ENCODE data around the gene DPY30. TPM values are rescaled to one million over a fixed set of nuclear protein-coding genes. Genes with fewer than 3 reads are reported as not detected.

DPY30 gene
- total RNA-seq, 1 experiment from 2014 or later = 105 TPM

DNA sequence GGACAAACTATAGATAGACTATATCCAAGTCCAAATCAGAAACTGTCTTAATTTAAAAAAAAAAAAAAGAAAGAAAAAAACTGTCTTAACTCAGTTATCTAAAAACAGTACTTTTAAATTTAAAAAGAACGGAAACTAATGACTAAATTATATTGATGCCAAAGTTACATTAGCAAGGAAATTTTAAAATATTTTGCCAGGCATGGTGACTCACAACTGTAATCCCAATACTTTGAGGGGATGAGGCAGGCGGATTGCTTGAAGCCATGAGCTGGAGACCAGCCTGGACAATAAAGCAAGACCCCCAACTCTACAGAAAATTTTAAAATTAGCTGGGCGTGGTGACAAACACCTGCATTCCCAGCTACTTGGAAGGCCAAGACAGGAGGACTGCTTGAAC lies 59.6 kb downstream of the DPY30 start:
- ChIA-PET POLR2A (no interaction called here), CTCF (no interaction called here)
- H3K27me3 ChIP-seq (ENCODE audit: control insufficient read depth, insufficient read depth, low read length) = no peaks in the 10 kb centered on the region
- DNase-seq (ENCODE audit: low read depth, low spot score) (no peak), ATAC-seq (no peak)
- H3K9me3 ChIP-seq (ENCODE audit: control insufficient read depth, insufficient read depth, low read depth, low read length) = no peaks in the 10 kb centered on the region
- TF ChIP-seq, protein P1, sequence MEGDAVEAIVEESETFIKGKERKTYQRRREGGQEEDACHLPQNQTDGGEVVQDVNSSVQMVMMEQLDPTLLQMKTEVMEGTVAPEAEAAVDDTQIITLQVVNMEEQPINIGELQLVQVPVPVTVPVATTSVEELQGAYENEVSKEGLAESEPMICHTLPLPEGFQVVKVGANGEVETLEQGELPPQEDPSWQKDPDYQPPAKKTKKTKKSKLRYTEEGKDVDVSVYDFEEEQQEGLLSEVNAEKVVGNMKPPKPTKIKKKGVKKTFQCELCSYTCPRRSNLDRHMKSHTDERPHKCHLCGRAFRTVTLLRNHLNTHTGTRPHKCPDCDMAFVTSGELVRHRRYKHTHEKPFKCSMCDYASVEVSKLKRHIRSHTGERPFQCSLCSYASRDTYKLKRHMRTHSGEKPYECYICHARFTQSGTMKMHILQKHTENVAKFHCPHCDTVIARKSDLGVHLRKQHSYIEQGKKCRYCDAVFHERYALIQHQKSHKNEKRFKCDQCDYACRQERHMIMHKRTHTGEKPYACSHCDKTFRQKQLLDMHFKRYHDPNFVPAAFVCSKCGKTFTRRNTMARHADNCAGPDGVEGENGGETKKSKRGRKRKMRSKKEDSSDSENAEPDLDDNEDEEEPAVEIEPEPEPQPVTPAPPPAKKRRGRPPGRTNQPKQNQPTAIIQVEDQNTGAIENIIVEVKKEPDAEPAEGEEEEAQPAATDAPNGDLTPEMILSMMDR (IDR thresholded peaks at IDR 0.05) = no peak
- no peak for TF ChIP-seq SIN3A (IDR thresholded peaks at IDR 0.05; ENCODE audit: borderline replicate concordance, insufficient read depth, low read depth, low read length)
- H3K4me1 ChIP-seq (ENCODE audit: control insufficient read depth, insufficient read depth, low read length) = peaks cover 4% of the 10 kb centered on the region; the same call in 1 of the 2 replicates
- in situ Hi-C loops (cut with HindIII; ENCODE audit: low pct_unique_long_range_greater_than_20kb, low sequenced_read_pairs) = no loop called here
- intact Hi-C loops (cut with micrococcal nuclease; ENCODE audit: unreplicated experiment) = no loop called here
- BruUV-seq (replicated peaks) = no TSS peak
- no peaks in the 10 kb centered on the region for H3K36me3 ChIP-seq (ENCODE audit: control insufficient read depth, insufficient read depth, low read length)
- H3K27ac ChIP-seq (ENCODE audit: low read length) = no peak overlapping the region
- H3K4me3 ChIP-seq (ENCODE audit: low read depth in 2 of 2, low read length in 2 of 2) = no peak overlapping the region

DNA sequence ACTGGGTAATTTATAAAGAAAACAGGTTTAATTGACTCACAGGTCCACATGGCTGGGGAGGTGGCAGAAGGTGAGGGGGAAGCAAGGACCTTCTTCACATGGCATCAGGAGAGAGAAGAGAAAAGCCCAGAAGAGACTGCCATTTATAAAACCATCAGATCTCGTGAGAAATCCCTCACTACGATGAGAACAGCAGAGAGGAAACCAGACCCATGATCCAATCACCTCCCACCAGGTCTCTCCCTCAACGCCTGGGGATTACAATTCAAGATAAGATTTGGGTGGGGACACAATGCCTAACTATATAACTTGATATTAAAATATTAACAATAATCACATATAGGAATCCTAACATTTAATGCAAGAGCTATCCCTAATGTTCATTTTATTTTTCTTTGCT lies 60.6 kb downstream of the DPY30 start:
- ChIA-PET CTCF (no interaction called here), POLR2A (no interaction called here)
- Histone ChIP-seq H3K9me3 (ENCODE audit: control insufficient read depth, insufficient read depth, low read depth, low read length) (no peaks in the 10 kb centered on the region), H3K36me3 (ENCODE audit: control insufficient read depth, insufficient read depth, low read length) (no peaks in the 10 kb centered on the region), H3K27me3 (ENCODE audit: control insufficient read depth, insufficient read depth, low read length) (no peaks in the 10 kb centered on the region), H3K27ac (ENCODE audit: low read length) (no peak overlapping the region), H3K4me1 (ENCODE audit: control insufficient read depth, insufficient read depth, low read length) (peaks cover 2% of the 10 kb centered on the region; the same call in 1 of the 2 replicates), H3K4me3 (ENCODE audit: low read depth in 2 of 2, low read length in 2 of 2) (no peak overlapping the region)
- ATAC-seq (no peak), DNase-seq (ENCODE audit: low read depth, low spot score) (no peak)
- TF ChIP-seq, protein P1 (IDR thresholded peaks at IDR 0.05) = no peak
- TF ChIP-seq POLR2AphosphoS5 (IDR thresholded peaks at IDR 0.05; ENCODE audit: low read depth, low read length) (no peak), SIN3A (IDR thresholded peaks at IDR 0.05; ENCODE audit: borderline replicate concordance, insufficient read depth, low read depth, low read length) (no peak), TCF7L2 (IDR thresholded peaks at IDR 0.05; ENCODE audit: low read depth, low read length) (no peak)
- TF ChIP-seq, protein P2, sequence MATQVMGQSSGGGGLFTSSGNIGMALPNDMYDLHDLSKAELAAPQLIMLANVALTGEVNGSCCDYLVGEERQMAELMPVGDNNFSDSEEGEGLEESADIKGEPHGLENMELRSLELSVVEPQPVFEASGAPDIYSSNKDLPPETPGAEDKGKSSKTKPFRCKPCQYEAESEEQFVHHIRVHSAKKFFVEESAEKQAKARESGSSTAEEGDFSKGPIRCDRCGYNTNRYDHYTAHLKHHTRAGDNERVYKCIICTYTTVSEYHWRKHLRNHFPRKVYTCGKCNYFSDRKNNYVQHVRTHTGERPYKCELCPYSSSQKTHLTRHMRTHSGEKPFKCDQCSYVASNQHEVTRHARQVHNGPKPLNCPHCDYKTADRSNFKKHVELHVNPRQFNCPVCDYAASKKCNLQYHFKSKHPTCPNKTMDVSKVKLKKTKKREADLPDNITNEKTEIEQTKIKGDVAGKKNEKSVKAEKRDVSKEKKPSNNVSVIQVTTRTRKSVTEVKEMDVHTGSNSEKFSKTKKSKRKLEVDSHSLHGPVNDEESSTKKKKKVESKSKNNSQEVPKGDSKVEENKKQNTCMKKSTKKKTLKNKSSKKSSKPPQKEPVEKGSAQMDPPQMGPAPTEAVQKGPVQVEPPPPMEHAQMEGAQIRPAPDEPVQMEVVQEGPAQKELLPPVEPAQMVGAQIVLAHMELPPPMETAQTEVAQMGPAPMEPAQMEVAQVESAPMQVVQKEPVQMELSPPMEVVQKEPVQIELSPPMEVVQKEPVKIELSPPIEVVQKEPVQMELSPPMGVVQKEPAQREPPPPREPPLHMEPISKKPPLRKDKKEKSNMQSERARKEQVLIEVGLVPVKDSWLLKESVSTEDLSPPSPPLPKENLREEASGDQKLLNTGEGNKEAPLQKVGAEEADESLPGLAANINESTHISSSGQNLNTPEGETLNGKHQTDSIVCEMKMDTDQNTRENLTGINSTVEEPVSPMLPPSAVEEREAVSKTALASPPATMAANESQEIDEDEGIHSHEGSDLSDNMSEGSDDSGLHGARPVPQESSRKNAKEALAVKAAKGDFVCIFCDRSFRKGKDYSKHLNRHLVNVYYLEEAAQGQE (IDR thresholded peaks at IDR 0.05; ENCODE audit: insufficient read depth in 1 of 2, low read depth in 2 of 2, low read length in 1 of 2) = no peak
- in situ Hi-C loops (cut with HindIII; ENCODE audit: low pct_unique_long_range_greater_than_20kb, low sequenced_read_pairs) (no loop called here), intact Hi-C loops (cut with micrococcal nuclease; ENCODE audit: unreplicated experiment) (no loop called here)
- no TSS peak for BruUV-seq (replicated peaks)

DNA sequence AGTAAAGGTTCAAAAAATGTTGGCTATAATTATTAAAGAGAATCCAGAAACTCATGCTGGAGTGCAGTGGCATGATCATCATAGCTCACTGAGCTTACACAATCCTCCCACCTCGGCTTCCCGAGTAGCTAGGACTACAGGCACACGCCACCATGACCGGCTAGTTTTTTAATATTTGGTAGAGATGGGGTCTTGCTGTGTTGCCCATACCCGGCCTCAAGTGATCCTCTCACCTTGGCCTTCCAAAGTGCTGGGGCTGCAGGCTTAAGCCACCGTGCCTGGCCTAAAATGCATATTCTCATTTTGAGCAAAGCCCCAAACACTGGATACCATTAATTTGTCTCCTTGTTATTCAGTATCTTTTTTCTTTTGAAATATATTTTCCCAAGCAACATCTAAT lies 61.2 kb downstream of the DPY30 start:
- in situ Hi-C loops (cut with HindIII; ENCODE audit: low pct_unique_long_range_greater_than_20kb, low sequenced_read_pairs) (no loop called here), intact Hi-C loops (cut with micrococcal nuclease; ENCODE audit: unreplicated experiment) (no loop called here)
- ATAC-seq (no peak), DNase-seq (ENCODE audit: low read depth, low spot score) (no peak)
- Histone ChIP-seq H3K9me3 (ENCODE audit: control insufficient read depth, insufficient read depth, low read depth, low read length) (no peaks in the 10 kb centered on the region), H3K4me1 (ENCODE audit: control insufficient read depth, insufficient read depth, low read length) (no peaks in the 10 kb centered on the region), H3K36me3 (ENCODE audit: control insufficient read depth, insufficient read depth, low read length) (no peaks in the 10 kb centered on the region), H3K27ac (ENCODE audit: low read length) (no peak overlapping the region), H3K27me3 (ENCODE audit: control insufficient read depth, insufficient read depth, low read length) (no peaks in the 10 kb centered on the region), H3K4me3 (ENCODE audit: low read depth in 2 of 2, low read length in 2 of 2) (no peak overlapping the region)
- BruUV-seq (replicated peaks) = no TSS peak
- POLR2A ChIA-PET = no interaction called here
- TF ChIP-seq SIN3A (IDR thresholded peaks at IDR 0.05; ENCODE audit: borderline replicate concordance, insufficient read depth, low read depth, low read length) (no peak), TCF7L2 (IDR thresholded peaks at IDR 0.05; ENCODE audit: low read depth, low read length) (no peak), POLR2AphosphoS5 (IDR thresholded peaks at IDR 0.05; ENCODE audit: low read depth, low read length) (no peak)
- TF ChIP-seq, protein P1 (IDR thresholded peaks at IDR 0.05) = no peak
- TF ChIP-seq, protein P2 (IDR thresholded peaks at IDR 0.05; ENCODE audit: insufficient read depth in 1 of 2, low read depth in 2 of 2, low read length in 1 of 2) = no peak
- CTCF ChIA-PET = no interaction called here

Measured in Panc1 (cell line).